Non-pigmented ciliary epithelial cell (primary cell): ENCODE data around the gene ERFL.
A peak's percentile ranks its signal among the peaks of the same experiment; 100 is the strongest.
"Not testable (repeated sequence)": the region's sequence is repeated elsewhere in the genome, so short reads cannot be mapped to it uniquely, and the experiment has no call there.

Experiments used
- DNase-seq: peaks from one replicate; pipeline ENCODE4 v3.0.0-alpha.2; 2010; ENCODE audit warnings: low read depth

ERFL gene

GRCh38 chr19:41877916-41878905 is 50.0 kb downstream of the ERFL start:
- DNase-seq: no peak

DNA sequence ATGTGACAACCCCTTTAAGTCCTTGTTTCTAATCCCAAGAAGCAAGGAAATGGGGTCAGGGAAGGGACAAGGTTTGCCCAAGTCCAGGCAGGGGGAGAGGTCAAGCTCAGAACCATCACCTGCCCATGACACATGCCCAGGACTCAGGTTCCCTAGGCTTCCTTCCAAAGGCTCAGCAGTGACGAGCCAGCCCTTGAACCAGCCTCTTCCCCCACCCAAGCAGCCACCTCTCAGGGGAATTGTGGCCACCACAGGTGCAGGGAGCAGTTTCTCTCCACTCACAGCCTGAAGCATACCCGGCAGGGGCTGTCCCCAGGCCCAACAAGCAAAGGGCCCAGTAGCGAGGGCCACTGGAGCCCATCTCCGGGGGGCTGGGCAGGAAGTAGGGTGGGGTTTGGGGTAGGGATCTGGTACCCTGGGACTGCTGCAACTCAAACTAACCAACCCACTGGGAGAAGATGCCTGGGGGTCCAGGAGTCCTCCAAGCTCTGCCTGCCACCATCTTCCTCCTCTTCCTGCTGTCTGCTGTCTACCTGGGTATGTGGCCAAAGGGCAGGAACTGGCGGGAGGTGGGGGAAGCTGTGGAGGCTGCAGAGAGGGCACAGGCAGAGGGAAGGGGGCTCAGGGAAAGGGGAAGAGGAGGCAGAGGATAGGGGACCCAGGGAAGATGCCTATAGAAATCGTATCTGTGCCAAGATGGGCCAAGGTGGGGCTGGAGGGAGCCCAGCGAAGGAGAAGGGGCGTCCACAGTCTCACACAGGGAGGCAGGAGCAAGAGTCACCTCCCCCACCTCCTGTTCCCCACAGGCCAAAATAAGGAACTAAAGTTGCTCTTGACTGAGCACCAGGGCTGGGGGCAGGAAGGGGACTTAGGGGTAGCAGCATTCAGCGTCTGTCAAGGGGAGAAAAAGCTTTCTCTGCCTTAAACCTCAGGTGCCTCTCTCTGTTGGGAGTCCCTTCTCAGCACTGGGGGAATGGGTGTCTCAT is 51.1 kb downstream of the ERFL start, which contains the start of gene CD79A:
TSS of gene CD79A (plus strand) at position 433 of the 986 bp plus-strand sequence. CDS start at position 459, 26 bp downstream.
- DNase-seq: no peak

GRCh38 chr19:41875973-41876372 is 52.3 kb downstream of the ERFL start:
- not testable (repeated sequence) for DNase-seq

- DNase-seq: peak; percentile 22
Observed at GRCh38 chr19:41872775-41873647, 55.2 kb downstream of the ERFL start.

- DNase-seq: no peak
Observed at GRCh38 chr19:41872384-41872774, 55.9 kb downstream of the ERFL start.

DNA sequence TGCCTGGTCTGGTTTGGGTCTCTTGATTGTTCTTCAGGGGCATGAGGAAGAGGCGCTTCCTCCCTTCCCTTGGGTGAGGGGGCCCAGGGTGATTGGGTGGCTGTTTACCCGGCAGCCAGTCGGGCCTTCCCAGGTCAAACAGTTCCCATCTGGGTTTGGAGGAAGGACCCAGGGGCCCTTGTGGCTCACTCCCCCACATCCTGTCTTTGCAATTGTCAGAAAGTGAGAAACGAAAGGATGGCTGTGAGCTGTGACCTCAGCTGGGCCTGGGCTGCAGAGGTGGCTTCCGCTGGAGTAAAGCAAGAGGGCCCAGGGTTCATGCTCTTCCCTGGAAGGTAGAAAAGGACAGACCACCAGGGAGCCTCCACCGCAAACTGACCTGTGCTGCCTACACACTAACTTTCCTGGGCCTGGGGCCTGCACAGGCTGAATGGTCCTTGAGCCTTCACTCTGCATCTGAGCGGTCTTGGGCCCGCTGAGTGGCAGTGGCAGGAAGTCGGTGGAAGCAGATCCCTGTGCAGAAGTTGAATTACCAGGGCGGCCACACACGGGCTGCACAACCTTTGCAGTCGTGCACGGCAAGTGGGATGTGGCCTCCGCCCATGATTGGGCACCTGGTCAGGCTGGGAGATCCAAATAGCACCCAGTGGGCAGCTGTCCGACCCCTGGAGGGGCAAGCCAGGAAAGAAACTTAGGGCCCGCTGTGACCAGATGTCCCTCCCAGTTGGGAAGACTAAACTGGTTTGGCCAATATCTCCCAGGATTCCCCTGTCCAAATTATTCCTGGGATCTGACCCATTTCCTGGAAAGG is 56.5 kb downstream of the ERFL start:
- no peak for DNase-seq

DNA sequence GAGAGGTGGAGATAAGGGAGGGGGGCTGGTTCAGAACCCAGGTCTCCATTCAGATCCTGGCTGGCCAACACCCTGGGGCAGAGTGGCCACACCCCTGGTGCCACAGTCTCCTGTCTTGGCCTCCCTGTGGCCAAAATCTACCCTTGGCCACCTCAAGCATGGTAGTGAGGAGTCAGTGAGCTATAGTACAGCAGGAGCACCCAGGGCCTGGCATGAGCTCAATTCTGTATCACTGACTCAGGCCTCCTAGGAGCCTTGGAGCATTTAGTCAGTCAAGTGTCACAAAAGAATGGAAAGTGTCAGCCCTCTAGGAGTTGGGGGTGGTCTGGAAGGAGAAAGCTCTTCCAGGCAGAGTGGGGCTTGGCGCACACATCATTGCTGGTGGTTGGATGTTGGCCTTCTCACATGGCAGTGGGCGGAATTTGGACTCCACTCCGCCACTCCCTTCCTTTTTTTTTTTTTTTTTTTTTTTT is 57.8 kb downstream of the ERFL start:
- no peak for DNase-seq

DNA sequence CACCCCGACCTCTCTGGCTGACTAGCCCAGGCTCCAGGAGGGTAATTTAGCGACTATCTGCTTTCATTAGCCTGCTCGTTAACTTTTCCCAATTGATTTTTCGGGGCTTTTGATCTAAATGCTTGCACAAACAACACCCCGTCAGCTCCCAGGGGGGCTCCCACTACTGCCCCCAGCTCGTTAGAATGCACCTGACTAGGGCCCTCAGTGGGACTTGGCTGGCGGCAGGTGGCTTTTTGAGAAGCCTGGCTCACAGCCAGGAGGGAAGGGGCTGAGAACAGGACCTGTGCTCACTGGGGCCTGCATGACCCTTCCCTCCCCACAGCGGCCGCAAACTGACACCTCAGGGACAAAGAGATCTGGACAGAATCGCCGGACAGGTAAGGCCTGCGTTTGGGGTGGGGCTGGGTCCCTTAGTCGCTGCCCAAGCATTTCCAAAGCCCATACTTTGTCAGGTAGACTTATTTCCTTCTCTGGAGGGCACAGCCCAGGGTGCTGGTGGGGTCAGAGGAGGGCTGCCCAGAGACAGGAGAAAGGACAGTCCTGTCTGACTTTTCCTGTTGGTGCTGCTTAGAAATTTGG is 58.8 kb downstream of the ERFL start:
- no peak for DNase-seq

DNA sequence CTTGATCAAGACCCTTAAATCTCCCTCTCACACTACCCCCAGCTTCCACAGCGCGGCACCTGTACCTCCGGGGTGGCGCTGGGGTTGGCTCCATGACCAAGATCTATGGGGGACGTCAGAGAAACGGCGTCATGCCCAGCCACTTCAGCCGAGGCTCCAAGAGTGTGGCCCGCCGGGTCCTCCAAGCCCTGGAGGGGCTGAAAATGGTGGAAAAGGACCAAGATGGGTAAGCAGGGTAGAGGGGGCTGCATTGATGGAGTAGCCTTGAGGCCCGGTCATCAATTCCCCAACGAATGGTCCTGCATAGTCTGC is 59.3 kb downstream of the ERFL start:
- DNase-seq: no peak

GRCh38 chr19:41868120-41868988 is 59.9 kb downstream of the ERFL start:
- no peak for DNase-seq

- no peak for DNase-seq
Observed at GRCh38 chr19:41866284-41866683, 62.0 kb downstream of the ERFL start.

DNA sequence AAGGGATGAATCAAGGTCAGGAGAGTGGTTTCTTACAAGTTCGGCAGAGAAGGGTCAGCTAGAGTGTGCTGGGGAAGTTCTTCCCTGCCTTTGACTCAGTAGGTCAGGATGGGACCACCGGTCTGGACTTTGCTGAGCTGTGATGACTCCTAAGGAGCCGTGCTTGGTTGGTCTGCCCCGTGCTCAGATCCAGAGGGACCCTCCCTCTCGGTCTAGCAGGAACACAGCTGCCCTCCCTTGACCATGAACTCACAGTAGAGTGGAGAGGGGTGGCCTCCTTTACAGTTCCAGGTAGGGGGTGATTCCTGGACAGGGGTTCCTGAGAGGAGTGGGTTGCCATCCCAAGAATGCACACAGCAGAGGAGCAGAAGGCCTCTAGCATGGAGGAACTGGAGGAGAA is 63.9 kb downstream of the ERFL start:
- no peak for DNase-seq

DNA sequence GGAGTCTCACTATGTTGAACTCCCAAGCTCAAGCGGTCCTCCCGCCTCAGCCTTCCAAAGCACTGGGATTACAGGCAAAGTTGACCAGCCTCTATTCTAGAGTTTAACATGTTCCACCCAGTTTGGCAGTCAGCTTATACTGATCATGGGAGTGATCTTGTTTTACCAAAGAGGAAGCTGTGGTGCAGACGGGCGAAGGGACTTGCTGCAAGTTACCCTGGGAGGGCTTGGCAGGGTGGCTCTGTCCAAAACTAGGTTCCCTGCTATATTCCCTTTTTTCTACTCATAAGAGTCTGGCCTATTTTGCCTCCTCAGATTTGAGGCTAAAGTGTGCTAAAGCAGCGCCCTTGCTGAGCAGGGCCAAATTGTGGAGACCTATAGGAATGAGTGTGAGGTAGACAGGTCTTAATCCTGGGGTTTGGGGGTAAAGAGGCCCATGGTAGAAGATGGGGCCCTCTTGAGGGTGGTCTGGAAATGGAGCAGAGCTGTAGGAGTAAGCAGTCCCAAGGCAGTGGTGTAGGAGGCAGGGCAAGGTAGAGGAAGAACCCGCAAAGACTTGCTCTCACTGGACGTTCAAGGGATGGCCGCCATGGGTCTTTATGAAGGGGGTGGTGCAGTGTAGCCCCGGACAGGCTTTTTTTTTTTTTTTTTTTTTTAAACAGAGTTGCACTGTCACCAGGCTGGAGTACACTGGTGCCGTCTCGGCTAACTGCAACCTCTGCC is 64.9 kb downstream of the ERFL start:
- DNase-seq: no peak

GRCh38 chr19:41862445-41862986 is 65.7 kb downstream of the ERFL start:
- no peak for DNase-seq

- no peak for DNase-seq
Observed at GRCh38 chr19:41861846-41862245, 66.4 kb downstream of the ERFL start.

DNA sequence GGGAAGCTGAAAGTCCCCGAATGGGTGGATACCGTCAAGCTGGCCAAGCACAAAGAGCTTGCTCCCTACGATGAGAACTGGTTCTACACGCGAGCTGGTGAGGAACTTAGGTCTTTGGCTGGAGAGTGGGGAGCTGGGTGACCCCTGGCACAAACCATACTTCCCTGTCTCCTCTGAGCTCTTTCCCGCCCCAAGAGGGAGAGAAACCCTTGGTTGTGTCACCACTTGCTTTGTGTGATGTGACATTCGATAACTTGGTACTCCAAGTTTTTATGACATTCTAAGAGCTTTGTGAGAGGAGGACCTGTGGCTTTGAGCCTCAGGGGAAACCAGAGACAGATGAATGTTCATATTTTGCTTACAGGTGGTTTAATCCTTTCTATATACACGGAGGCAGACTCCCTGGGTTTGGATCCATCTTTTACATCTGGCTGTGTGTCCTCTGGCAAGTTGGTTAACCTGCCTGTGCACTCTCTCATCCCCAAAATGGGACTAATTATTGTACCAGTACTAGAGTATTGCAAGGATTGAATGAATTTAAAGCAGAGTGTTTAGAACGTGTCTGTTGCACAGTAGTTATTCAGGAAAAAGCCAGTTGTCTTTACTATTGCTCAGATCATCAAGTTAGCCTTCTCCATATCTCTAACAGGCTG is 67.0 kb downstream of the ERFL start:
- no peak for DNase-seq

DNA sequence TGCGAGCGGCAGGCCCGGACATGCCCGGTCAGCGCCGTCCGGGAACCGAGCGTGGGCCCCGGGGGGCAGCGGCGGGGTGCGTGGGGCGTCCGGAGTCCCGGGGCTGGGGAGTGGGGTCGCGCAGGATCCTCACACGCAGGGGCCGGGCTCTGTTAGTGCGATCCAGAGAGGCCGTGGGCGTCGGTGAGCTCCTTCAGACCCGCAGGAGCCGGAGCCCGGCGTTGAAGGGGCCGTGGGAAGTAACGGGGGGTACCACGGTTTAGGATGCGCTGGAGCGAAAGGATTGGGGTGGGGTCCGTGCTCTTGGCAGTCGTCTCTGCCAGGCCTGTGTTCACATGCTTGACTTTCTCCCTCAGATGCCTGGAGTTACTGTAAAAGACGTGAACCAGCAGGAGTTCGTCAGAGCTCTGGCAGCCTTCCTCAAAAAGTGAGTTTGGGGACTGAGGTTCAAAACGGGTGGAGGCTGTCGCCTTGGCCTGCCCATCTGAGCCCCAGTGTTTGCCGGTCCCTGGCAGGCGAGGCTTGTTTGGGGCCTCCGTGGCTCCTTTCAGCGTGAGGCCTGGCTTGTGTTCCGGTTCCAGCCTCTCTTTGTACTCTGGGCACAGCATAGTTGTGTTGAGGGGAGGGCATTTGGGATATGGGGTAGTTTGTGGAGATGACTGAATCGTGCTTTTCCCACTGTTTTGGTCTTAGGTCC is 67.7 kb downstream of the ERFL start:
- DNase-seq: no peak
